Endothelial cell of umbilical vein (primary cell): ENCODE measurements around the gene NELFE.

ENCODE experiments used
- EZH2 ChIP-seq: IDR thresholded peaks from 2 replicates; pipeline ENCODE4 v1.6.1; 2012; ENCODE audit warnings: borderline replicate concordance, low read depth, mild to moderate bottlenecking, moderate library complexity, low read length, inconsistent platforms; ENCODE audit not compliant: severe bottlenecking
- JUN ChIP-seq: IDR thresholded peaks from 2 replicates; pipeline ENCODE4 v1.6.1; 2011; ENCODE audit warnings: borderline replicate concordance, low read depth; ENCODE audit not compliant: insufficient read length, insufficient read depth
- MYC ChIP-seq: IDR thresholded peaks from one replicate; pipeline ENCODE4 v1.6.1; 2011; ENCODE audit warnings: mild to moderate bottlenecking, low read depth, low read length
- POLR2A ChIP-seq: IDR thresholded peaks from 2 replicates; pipeline ENCODE4 v1.6.1; 2012; ENCODE audit warnings: low read depth, mild to moderate bottlenecking, control low read depth, low read length
- POLR2AphosphoS5 ChIP-seq: IDR thresholded peaks from 2 replicates; pipeline ENCODE4 v1.6.1; 2012; ENCODE audit warnings: low read depth, mild to moderate bottlenecking, control low read depth, low read length, moderate library complexity; ENCODE audit not compliant: insufficient read depth
- TF ChIP-seq, protein P1 (sequence below), 2 donors: IDR thresholded peaks; 1 replicate in 1 of 2; 2 replicates in 1 of 2; pipeline ENCODE4 v1.5.1; 2011; ENCODE audit warnings: low read length in 2 of 2, mild to moderate bottlenecking in 2 of 2, moderate library complexity in 2 of 2, control low read depth in 1 of 2, inconsistent platforms in 1 of 2, low read depth in 1 of 2; ENCODE audit not compliant: insufficient read depth in 1 of 2; ENCODE audit errors: extremely low read depth in 1 of 2
- TF ChIP-seq, protein P2 (sequence below): IDR thresholded peaks from 2 replicates; pipeline ENCODE4 v1.6.1; 2011; ENCODE audit not compliant: insufficient read depth, insufficient read length

- TF ChIP-seq, protein P1, sequence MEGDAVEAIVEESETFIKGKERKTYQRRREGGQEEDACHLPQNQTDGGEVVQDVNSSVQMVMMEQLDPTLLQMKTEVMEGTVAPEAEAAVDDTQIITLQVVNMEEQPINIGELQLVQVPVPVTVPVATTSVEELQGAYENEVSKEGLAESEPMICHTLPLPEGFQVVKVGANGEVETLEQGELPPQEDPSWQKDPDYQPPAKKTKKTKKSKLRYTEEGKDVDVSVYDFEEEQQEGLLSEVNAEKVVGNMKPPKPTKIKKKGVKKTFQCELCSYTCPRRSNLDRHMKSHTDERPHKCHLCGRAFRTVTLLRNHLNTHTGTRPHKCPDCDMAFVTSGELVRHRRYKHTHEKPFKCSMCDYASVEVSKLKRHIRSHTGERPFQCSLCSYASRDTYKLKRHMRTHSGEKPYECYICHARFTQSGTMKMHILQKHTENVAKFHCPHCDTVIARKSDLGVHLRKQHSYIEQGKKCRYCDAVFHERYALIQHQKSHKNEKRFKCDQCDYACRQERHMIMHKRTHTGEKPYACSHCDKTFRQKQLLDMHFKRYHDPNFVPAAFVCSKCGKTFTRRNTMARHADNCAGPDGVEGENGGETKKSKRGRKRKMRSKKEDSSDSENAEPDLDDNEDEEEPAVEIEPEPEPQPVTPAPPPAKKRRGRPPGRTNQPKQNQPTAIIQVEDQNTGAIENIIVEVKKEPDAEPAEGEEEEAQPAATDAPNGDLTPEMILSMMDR (IDR thresholded peaks at IDR 0.05; ENCODE audit: extremely low read depth in 1 of 2, insufficient read depth in 1 of 2, low read depth in 1 of 2, low read length in 2 of 2), result no peak
- TF ChIP-seq, protein P2, sequence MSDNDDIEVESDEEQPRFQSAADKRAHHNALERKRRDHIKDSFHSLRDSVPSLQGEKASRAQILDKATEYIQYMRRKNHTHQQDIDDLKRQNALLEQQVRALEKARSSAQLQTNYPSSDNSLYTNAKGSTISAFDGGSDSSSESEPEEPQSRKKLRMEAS, result no peak
- no peak for TF ChIP-seq EZH2
- TF ChIP-seq POLR2AphosphoS5, result no peak
- no peak for TF ChIP-seq JUN
- no peak for TF ChIP-seq POLR2A
- TF ChIP-seq MYC, result no peak
Measured at GRCh38 chr6:31906122-31906521, 52.6 kb downstream of the NELFE start.
